ENCODE data around the gene TRAF3IP1.

TRAF3IP1 gene

DNA sequence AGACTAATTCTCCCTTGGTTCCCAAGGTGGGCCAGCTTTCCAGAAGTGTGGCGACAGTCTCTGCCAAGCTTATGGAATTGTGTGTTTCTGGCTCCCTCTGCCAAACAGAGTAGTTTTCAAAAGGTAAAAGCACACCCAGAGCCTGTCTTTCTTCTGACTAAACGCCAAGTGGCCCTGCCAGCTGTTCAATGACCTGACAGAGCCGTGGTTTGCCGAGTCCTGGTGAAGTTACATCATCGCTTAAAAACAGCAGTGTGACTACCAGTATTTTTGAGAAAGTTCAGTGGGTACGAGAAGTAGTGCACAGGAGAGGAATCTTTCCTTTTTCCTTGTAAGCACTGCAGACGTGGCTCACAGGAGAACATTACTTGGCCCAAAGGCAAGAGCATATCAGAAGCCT is 33.8 kb upstream of the TRAF3IP1 start:
- H3K4me1 ChIP-seq (ENCODE audit: control insufficient read depth in 1 of 2, insufficient read depth in 1 of 2, low read depth in 1 of 2, low read length in 1 of 2) = peaks cover 36 to 40% of the 10 kb centered on the region in 2 experiments
- no peaks in the 10 kb centered on the region for H3K9me3 ChIP-seq
- TF ChIP-seq, protein P1, sequence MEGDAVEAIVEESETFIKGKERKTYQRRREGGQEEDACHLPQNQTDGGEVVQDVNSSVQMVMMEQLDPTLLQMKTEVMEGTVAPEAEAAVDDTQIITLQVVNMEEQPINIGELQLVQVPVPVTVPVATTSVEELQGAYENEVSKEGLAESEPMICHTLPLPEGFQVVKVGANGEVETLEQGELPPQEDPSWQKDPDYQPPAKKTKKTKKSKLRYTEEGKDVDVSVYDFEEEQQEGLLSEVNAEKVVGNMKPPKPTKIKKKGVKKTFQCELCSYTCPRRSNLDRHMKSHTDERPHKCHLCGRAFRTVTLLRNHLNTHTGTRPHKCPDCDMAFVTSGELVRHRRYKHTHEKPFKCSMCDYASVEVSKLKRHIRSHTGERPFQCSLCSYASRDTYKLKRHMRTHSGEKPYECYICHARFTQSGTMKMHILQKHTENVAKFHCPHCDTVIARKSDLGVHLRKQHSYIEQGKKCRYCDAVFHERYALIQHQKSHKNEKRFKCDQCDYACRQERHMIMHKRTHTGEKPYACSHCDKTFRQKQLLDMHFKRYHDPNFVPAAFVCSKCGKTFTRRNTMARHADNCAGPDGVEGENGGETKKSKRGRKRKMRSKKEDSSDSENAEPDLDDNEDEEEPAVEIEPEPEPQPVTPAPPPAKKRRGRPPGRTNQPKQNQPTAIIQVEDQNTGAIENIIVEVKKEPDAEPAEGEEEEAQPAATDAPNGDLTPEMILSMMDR (IDR thresholded peaks at IDR 0.05) = no peak
- H3K27me3 ChIP-seq = peaks cover 3% of the 10 kb centered on the region
- no peak overlapping the region for H3K4me3 ChIP-seq (ENCODE audit: low read depth in 1 of 2, low read length in 1 of 2)
- H3K27ac ChIP-seq = no peak overlapping the region
- no peaks in the 10 kb centered on the region for H3K36me3 ChIP-seq

DNA sequence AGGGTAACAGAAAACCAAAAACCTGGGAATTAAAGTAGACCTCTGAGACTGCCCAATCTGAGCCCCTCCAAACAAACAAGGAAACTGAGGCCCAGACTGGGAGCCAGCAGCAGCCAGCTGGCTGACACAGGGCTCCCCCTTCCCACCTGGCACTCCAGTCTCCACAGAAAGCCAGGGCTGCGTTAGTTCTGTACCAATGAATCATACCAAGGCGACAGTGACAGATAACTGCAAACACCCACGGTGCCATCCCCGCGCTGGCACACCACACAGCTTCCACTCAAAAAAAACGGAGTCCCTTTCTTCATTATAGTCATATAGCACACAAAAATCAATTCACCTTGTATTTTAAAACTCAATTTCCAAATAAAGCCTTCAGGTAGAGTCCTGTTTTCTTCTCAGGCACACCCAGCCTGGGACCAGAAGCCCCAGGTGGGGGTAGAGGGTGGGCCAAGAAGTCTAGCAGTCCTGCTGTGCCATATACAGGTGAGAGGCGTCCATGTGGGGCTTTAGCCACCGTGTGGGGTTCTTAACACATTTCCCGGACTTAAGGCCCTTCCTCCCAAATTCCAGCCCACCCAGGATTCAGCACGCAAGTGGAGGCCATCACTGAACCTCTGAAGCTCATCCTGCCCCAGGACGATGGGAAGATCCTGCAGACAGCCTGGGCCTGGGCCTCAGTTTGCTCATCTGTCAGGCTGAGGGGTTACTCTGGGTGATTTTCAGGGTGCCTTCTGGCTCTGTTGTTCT is 33.2 kb upstream of the TRAF3IP1 start:
- H3K27ac ChIP-seq = peak overlapping the region; percentile 78
- TF ChIP-seq, protein P1 (IDR thresholded peaks at IDR 0.05) = no peak
- peaks cover 3% of the 10 kb centered on the region for H3K27me3 ChIP-seq
- no peaks in the 10 kb centered on the region for H3K36me3 ChIP-seq
- H3K4me3 ChIP-seq (ENCODE audit: low read depth in 1 of 2, low read length in 1 of 2) = peak overlapping the region; percentile 82 to 86
- H3K4me1 ChIP-seq (ENCODE audit: control insufficient read depth in 1 of 2, insufficient read depth in 1 of 2, low read depth in 1 of 2, low read length in 1 of 2) = peaks cover 36 to 40% of the 10 kb centered on the region in 2 experiments
- no peaks in the 10 kb centered on the region for H3K9me3 ChIP-seq

DNA sequence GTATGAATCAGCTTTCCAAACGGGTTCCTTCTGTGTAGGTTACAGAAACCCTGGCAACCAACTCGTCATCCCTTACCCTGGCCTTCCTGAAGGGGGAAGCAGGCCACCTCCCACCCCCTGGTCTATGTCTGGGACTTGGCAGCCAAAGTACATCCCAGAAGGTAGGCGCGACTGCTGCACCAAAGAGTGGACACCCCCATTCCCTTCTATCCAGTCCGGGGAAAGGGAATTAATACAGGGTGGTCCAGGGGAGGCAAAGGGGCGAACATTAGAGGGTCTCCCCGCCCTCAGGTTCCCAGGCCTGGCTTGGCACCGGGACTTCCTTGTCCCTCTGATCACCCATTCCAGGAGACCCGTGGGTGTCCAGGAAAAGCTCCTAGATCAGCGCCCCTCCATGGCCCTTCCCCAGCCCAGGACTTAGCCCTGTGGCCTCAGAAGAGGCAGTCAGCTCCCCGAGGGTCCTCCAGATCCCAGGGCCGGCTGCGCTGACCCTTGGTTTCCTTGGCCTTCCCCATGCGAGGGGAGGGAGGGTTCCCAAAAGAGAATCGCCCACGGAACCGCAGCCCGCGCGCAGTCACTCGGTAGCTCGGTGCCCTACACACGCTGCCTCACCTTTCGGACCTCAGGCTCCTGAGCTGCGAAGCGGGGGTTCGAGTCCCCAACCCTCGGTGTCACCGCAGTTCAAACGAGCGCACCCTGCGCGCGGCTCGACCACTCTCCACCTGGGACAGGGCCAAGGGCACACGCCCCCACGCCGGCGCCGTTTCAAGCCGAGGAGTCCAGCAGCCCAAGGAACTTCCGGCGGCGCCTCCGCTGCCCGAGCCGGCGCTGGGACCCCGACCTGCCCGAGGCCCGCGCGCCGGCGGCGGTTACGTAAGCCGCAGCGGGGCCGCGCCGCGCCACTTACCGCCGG is 32.3 kb upstream of the TRAF3IP1 start, which contains the start of gene PER2:
PER2 (minus strand) TSS at position 874 of the 913 bp plus-strand sequence. CDS start 10,674 bp downstream, outside the sequence.
- peak within 1 kb of the TSS; percentile 78 for H3K27ac ChIP-seq
- H3K36me3 ChIP-seq = no peaks in the 10 kb centered on the region
- H3K4me1 ChIP-seq (ENCODE audit: control insufficient read depth in 1 of 2, insufficient read depth in 1 of 2, low read depth in 1 of 2, low read length in 1 of 2) = peaks cover 31 to 36% of the 10 kb centered on the region in 2 experiments
- H3K27me3 ChIP-seq = peaks cover 3% of the 10 kb centered on the region
- H3K4me3 ChIP-seq (ENCODE audit: low read depth in 1 of 2, low read length in 1 of 2) = peak within 1 kb of the TSS; percentile 82 to 86
- no peaks in the 10 kb centered on the region for H3K9me3 ChIP-seq
- TF ChIP-seq, protein P1 (IDR thresholded peaks at IDR 0.05) = no peak

DNA sequence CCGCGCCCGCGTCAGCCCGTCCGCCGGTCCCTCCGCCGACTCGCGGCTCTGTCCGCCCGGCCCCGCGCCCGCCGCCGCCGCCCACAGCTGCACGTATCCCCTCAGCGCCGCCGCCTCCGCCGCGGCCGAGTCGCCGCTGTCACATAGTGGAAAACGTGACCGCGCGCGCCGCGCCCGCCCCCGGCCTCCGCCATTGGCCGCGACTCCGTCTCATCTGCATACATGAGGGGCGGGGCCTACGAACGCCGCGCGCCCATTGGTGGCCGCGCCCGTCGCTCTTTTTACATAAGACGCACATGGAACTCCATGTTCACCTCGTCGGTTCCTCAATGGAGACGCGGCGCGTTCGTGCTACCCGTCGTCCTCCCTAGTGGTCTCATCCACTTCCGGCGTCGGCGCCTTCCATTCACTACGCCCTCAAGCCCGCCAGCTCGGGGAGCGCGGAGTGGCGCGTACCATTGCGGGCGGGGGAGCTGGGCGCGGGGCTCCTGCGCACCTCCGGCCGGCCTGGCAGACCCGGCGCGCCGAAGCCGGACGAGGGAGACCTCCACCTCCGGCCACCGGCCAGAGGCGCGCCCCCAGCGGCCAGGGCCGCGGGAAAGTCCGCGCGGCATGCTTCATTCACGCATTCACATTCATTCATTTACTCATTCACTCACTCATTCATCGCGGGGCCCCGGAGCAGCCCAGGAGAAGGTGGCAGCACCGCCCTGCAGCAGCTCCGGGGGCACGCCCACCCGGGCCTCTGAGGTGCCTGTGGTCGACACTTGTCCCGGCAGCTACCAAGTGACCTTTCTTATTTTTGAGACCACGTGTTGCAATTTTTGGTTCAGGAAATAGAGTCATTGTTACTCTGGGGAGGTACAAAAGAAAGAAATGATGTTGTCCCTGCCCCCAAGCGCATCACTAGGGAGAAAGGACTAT is 31.4 kb upstream of the TRAF3IP1 start:
- Histone ChIP-seq H3K9me3 (no peaks in the 10 kb centered on the region), H3K27ac (peak overlapping the region; percentile 78), H3K27me3 (peaks cover 3% of the 10 kb centered on the region), H3K4me1 (ENCODE audit: control insufficient read depth in 1 of 2, insufficient read depth in 1 of 2, low read depth in 1 of 2, low read length in 1 of 2) (peaks cover 23 to 27% of the 10 kb centered on the region in 2 experiments), H3K4me3 (ENCODE audit: low read depth in 1 of 2, low read length in 1 of 2) (peak overlapping the region; percentile 82 to 86), H3K36me3 (no peaks in the 10 kb centered on the region)
- TF ChIP-seq, protein P1 (IDR thresholded peaks at IDR 0.05) = no peak

DNA sequence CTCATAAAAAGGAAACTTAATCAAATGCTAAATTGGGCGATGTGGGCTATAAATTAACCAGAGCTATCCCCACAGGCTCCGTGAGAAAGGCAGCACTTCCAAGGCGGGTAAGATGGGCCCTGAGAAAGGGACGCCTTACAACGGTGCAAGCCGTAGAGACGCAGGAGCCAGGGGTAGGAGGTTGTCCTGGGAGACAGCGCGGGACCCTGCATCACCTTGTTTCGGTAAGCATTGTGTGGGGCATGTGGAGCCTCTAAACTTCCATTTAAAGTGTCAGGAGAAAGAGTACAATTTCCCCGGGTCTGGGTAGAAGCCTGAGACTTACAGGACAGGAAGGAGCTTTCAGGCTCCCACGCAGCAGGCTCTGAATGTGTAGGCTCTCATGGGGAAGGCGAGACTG is 30.7 kb upstream of the TRAF3IP1 start:
- H3K4me3 ChIP-seq (ENCODE audit: low read depth in 1 of 2, low read length in 1 of 2) = peak overlapping the region; percentile 82 to 86

More for the DNA sequence above, 30.7 kb upstream of the TRAF3IP1 start:
- Histone ChIP-seq H3K4me1 (ENCODE audit: control insufficient read depth in 1 of 2, insufficient read depth in 1 of 2, low read depth in 1 of 2, low read length in 1 of 2) (peaks cover 23 to 25% of the 10 kb centered on the region in 2 experiments), H3K9me3 (no peaks in the 10 kb centered on the region), H3K27ac (no peak overlapping the region), H3K27me3 (peaks cover 3% of the 10 kb centered on the region), H3K36me3 (no peaks in the 10 kb centered on the region)
- TF ChIP-seq, protein P1 (IDR thresholded peaks at IDR 0.05) = no peak

Measured in neutrophil (primary cell).